B cell (primary cell): ENCODE results near the gene CTNNA1. TPM values are rescaled to one million over a fixed set of nuclear protein-coding genes. Genes with fewer than 3 reads are reported as not detected.

ENCODE experiments used
- ATAC-seq: fragments of 200-7000 bp; cut with Tn5 transposase; one replicate; pipeline ENCODE4 v1.10.0; 2021; ENCODE audit warnings: low read depth, mild to moderate bottlenecking, moderate number of reproducible peaks, moderate library complexity
- CTCF ChIA-PET: fragments of 350-600 bp; sonication (Branson Sonifier 250); formaldehyde crosslinking; loops from one replicate; lab custom pipeline; 2021; ENCODE audit warnings: antibody characterized with exemption, inconsistent platforms; lab: Charles Lee
- POLR2A ChIA-PET: fragments of 350-600 bp; sonication (Branson Sonifier 250); formaldehyde crosslinking; loops from one replicate; lab custom pipeline; 2021; ENCODE audit warnings: antibody characterized with exemption; lab: Charles Lee
- DNase-seq: peaks from one replicate; pipeline ENCODE4 v3.0.0; 2013
- H2AFZ ChIP-seq: 2 replicates; pipeline ENCODE4 v1.6.1; 2012; ENCODE audit warnings: mild to moderate bottlenecking, low read depth, low read length; ENCODE audit not compliant: insufficient read depth, poor library complexity, severe bottlenecking
- H3K27ac ChIP-seq, 2 donors: 1 replicate in 1 of 2; 2 replicates in 1 of 2; pipeline ENCODE4 v1.5.1; 2012 to 2013; ENCODE audit warnings: low read length in 2 of 2, mild to moderate bottlenecking in 2 of 2, moderate library complexity in 1 of 2
- H3K27me3 ChIP-seq, 4 experiments: fragments of 200-600 bp in 1 of 4; sonication (generic) in 1 of 4; replicated peaks in 1 of 4; 1 replicate in 2 of 4; 2 replicates in 2 of 4; pipeline versions ENCODE4 v1.6.1 to v1.7.0; 2013 to 2016; ENCODE audit warnings: low read length in 3 of 4, mild to moderate bottlenecking in 2 of 4, mixed read lengths in 1 of 4, moderate library complexity in 1 of 4; ENCODE audit not compliant: insufficient read depth in 4 of 4, control insufficient read depth in 3 of 4; ENCODE audit errors: control extremely low read depth in 1 of 4
- H3K36me3 ChIP-seq, 2 experiments: replicated peaks in 1 of 2; 1 replicate in 1 of 2; 2 replicates in 1 of 2; pipeline versions ENCODE4 v1.6.1 to v1.7.1; 2013; ENCODE audit warnings: low read length in 1 of 2; ENCODE audit not compliant: insufficient read depth in 2 of 2, control insufficient read depth in 1 of 2; ENCODE audit errors: control extremely low read depth in 1 of 2, extremely low read depth in 1 of 2
- H3K4me1 ChIP-seq, 2 donors: fragments of 200-600 bp in 1 of 2; sonication (generic) in 1 of 2; 1 replicate in 1 of 2; 2 replicates in 1 of 2; pipeline versions ENCODE4 v1.5.1 to v1.6.1; 2013 to 2017; ENCODE audit warnings: low read length in 2 of 2; ENCODE audit not compliant: control insufficient read depth in 2 of 2, insufficient read depth in 2 of 2
- H3K4me2 ChIP-seq: replicated peaks from 2 replicates; pipeline ENCODE3; 2012; ENCODE audit warnings: mild to moderate bottlenecking, low read depth, low read length; ENCODE audit not compliant: poor library complexity, severe bottlenecking
- H3K4me3 ChIP-seq, 5 experiments: fragments of 200-600 bp in 1 of 5; sonication (generic) in 1 of 5; 1 replicate in 3 of 5; 2 replicates in 2 of 5; pipeline versions ENCODE4 v1.5.1 to v1.7.0; 2011 to 2016; ENCODE audit warnings: low read length in 4 of 5, mild to moderate bottlenecking in 4 of 5, low read depth in 2 of 5, control low read depth in 1 of 5, moderate library complexity in 1 of 5; ENCODE audit not compliant: insufficient read depth in 1 of 5; ENCODE audit errors: control extremely low read depth in 1 of 5, extremely low read depth in 1 of 5
- H3K79me2 ChIP-seq: fragments of 200-600 bp; sonication (generic); one replicate; pipeline ENCODE4 v1.6.0; 2016; ENCODE audit warnings: low read length; ENCODE audit not compliant: control insufficient read depth, insufficient read depth
- H3K9ac ChIP-seq: fragments of 200-600 bp; sonication (generic); 2 replicates; pipeline ENCODE4 v1.6.1; 2017; ENCODE audit warnings: mild to moderate bottlenecking, low read length, moderate library complexity
- H3K9me3 ChIP-seq, 3 donors: one replicate each; pipeline versions ENCODE4 v1.6.1 to v1.7.1; 2013; ENCODE audit warnings: low read length in 2 of 3; ENCODE audit not compliant: control insufficient read depth in 2 of 3, insufficient read depth in 1 of 3; ENCODE audit errors: control extremely low read depth in 1 of 3
- H4K20me1 ChIP-seq: 2 replicates; pipeline ENCODE4 v1.6.0; 2012; ENCODE audit warnings: mild to moderate bottlenecking, low read length; ENCODE audit not compliant: insufficient read depth, control insufficient read depth, poor library complexity, severe bottlenecking
- H3K27ac Mint-ChIP-seq: one replicate; pipeline ENCODE4 v1.8.0; 2021; ENCODE audit warnings: mixed read lengths
- H3K27me3 Mint-ChIP-seq: one replicate; pipeline ENCODE4 v1.8.0; 2021; ENCODE audit warnings: mixed read lengths
- H3K4me1 Mint-ChIP-seq: one replicate; pipeline ENCODE4 v1.8.0; 2021; ENCODE audit warnings: mixed read lengths
- H3K4me3 Mint-ChIP-seq: one replicate; pipeline ENCODE4 v1.8.0; 2021; ENCODE audit warnings: mixed read lengths
- H3K9me3 Mint-ChIP-seq: one replicate; pipeline ENCODE4 v1.8.0; 2022; ENCODE audit warnings: mixed read lengths; ENCODE audit not compliant: insufficient read depth
- CTCF ChIP-seq: fragments of 200-600 bp; IDR thresholded peaks from one replicate; pipeline ENCODE4 v1.8.0; 2022; ENCODE audit warnings: antibody characterized with exemption, mild to moderate bottlenecking
- EZH2 ChIP-seq: IDR thresholded peaks from 2 replicates; pipeline ENCODE4 v1.6.1; 2012; ENCODE audit warnings: borderline replicate concordance, low read depth, mild to moderate bottlenecking, moderate library complexity, low read length; ENCODE audit not compliant: insufficient read depth, poor library complexity, severe bottlenecking
- WGBS: methylation state at CpG from one replicate; pipeline ENCODE4 v1.1.5; 2013; ENCODE audit warnings: missing lambda C conversion rate; ENCODE audit not compliant: insufficient coverage; 5-methylcytosine and 5-hydroxymethylcytosine counted together
- intact Hi-C: fragments of 100-400 bp; cut with micrococcal nuclease; formaldehyde crosslinking; loops from one replicate; pipeline ENCODE4 v1.10.0; 2022
- polyA plus RNA-seq: library from polyadenylated mRNA; depleted of rRNA; stranded (reverse); fragments of >200 nt; gene quantifications from 2 replicates; pipeline ENCODE4 v1.2.3, GENCODE V29; 2012
- total RNA-seq, 2 donors: library from RNA; stranded (reverse); fragments of 120-200 nt in 1 of 2; gene quantifications; 1 replicate in 1 of 2; 2 replicates in 1 of 2; pipeline versions ENCODE4 v1.2.3 to v1.2.4, GENCODE V29; 2013 to 2022

The CTNNA1 gene
- total and polyA plus RNA-seq, 2 donors (not counting 1 experiment from before 2014, with no cell fraction given) = 22.7 to 96.0 TPM

- CTCF ChIA-PET = no interaction called here
- Histone ChIP-seq H3K4me3 (no peak overlapping the region), H3K4me1 (no peaks in the 10 kb centered on the region), H3K4me2 (no peak overlapping the region), H3K27ac (no peak overlapping the region), H2AFZ (no peak overlapping the region), H4K20me1 (no peaks in the 10 kb centered on the region), H3K36me3 (peaks cover 0 to 40% of the 10 kb centered on the region in 2 experiments), H3K9me3 (no peaks in the 10 kb centered on the region), H3K9ac (no peak overlapping the region), H3K27me3 (no peaks in the 10 kb centered on the region), H3K79me2 (no peaks in the 10 kb centered on the region)
- intact Hi-C loops = no loop called here
- H3K4me3 Mint-ChIP-seq = no peak overlapping the region
- H3K27me3 Mint-ChIP-seq = no peaks in the 10 kb centered on the region
- no peaks in the 10 kb centered on the region for H3K4me1 Mint-ChIP-seq
- no peak for TF ChIP-seq CTCF
- TF ChIP-seq EZH2 = no peak
- DNase-seq = no peak
- no peak overlapping the region for H3K27ac Mint-ChIP-seq
- ATAC-seq = no peak
- POLR2A ChIA-PET = no interaction called here
- 98% methylated on average over 11 of the region's 11 CpGs for WGBS
- no peaks in the 10 kb centered on the region for H3K9me3 Mint-ChIP-seq
Observed at GRCh38 chr5:138926257-138926656, 173.0 kb downstream of the CTNNA1 start.

- no peaks in the 10 kb centered on the region for H3K4me1 Mint-ChIP-seq
- CTCF ChIA-PET = no interaction called here
- 96% methylated on average over 16 of the region's 16 CpGs for WGBS
- Histone ChIP-seq H3K9ac (no peak overlapping the region), H3K79me2 (no peaks in the 10 kb centered on the region), H3K4me3 (no peak overlapping the region), H3K27ac (no peak overlapping the region), H3K4me1 (no peaks in the 10 kb centered on the region), H4K20me1 (no peaks in the 10 kb centered on the region), H3K36me3 (peaks cover 1 to 44% of the 10 kb centered on the region in 2 experiments), H3K4me2 (no peak overlapping the region), H3K9me3 (no peaks in the 10 kb centered on the region), H3K27me3 (no peaks in the 10 kb centered on the region), H2AFZ (no peak overlapping the region)
- TF ChIP-seq EZH2 (no peak), CTCF (no peak)
- no peak overlapping the region for H3K27ac Mint-ChIP-seq
- H3K27me3 Mint-ChIP-seq = no peaks in the 10 kb centered on the region
- POLR2A ChIA-PET = no interaction called here
- H3K4me3 Mint-ChIP-seq = no peak overlapping the region
- no peaks in the 10 kb centered on the region for H3K9me3 Mint-ChIP-seq
- DNase-seq (no peak), ATAC-seq (no peak)
- intact Hi-C loops = no loop called here
Observed at GRCh38 chr5:138926688-138927448, 173.6 kb downstream of the CTNNA1 start.
